ENCODE data around the gene HOXA1. TPM values are rescaled to one million over a fixed set of nuclear protein-coding genes. Genes with fewer than 3 reads are reported as not detected.
A peak's percentile ranks its signal among the peaks of the same experiment; 100 is the strongest.

The HOXA1 gene
- total and polyA plus RNA-seq, 2 donors from 2014 or later, result 1.1 to 2.4 TPM

- Histone ChIP-seq H3K9ac (ENCODE audit: low read length in 3 of 3) (peak within 1 kb of the TSS; percentile 31 to 92 (median 78)), H3K27me3 (ENCODE audit: control insufficient read depth, insufficient read depth, low read length) (no peaks in the 10 kb centered on the region), H3K36me3 (ENCODE audit: control insufficient read depth in 2 of 3, insufficient read depth in 3 of 3, low read length in 3 of 3) (peaks cover 0 to 2% (median 0%) of the 10 kb centered on the region in 3 donors), H3K4me3 (ENCODE audit: low read length in 3 of 3) (peak within 1 kb of the TSS; percentile 62 to 82 (median 73)), H3K4me1 (ENCODE audit: control insufficient read depth in 2 of 3, insufficient read depth in 2 of 3, low read depth in 1 of 3, low read length in 3 of 3) (peaks cover 19 to 38% (median 37%) of the 10 kb centered on the region in 3 donors), H3K27ac (ENCODE audit: low read depth in 2 of 2, low read length in 2 of 2) (peak within 1 kb of the TSS; percentile 92 to 97), H3K9me3 (ENCODE audit: control insufficient read depth in 2 of 3, insufficient read depth in 1 of 3, low read length in 3 of 3) (no peaks in the 10 kb centered on the region)
- intact Hi-C loops (cut with DNase I), result no loop called here
- DNase-seq (peak; percentile 95 to 98 (median 96)), FAIRE-seq (no peak)
- no peak for TF ChIP-seq CTCF (IDR thresholded peaks at IDR 0.05; ENCODE audit: borderline replicate concordance, extremely low read depth, insufficient read depth)
Observed at GRCh38 chr7:27130540-27131389, 35.0 kb upstream of the HOXA1 start, which contains the start of gene HOXA4. HOXA4 (minus strand) TSS chr7:27130757; CDS start chr7:27130733, 24 bp downstream.

GRCh38 chr7:27129729-27130539, 34.1 kb upstream of the HOXA1 start:
- no peaks in the 10 kb centered on the region for H3K9me3 ChIP-seq (ENCODE audit: control insufficient read depth in 2 of 3, insufficient read depth in 1 of 3, low read length in 3 of 3)
- H3K36me3 ChIP-seq (ENCODE audit: control insufficient read depth in 2 of 3, insufficient read depth in 3 of 3, low read length in 3 of 3), result peaks cover 0 to 2% (median 0%) of the 10 kb centered on the region in 3 donors
- peak overlapping the region; percentile 44 to 73 (median 62) for H3K4me3 ChIP-seq (ENCODE audit: low read length in 3 of 3)
- peak overlapping the region; percentile 23 to 68 (median 30) for H3K9ac ChIP-seq (ENCODE audit: low read length in 3 of 3)
- DNase-seq (peak; percentile 78 to 95 (median 90)), FAIRE-seq (no peak)
- peaks cover 23 to 45% (median 41%) of the 10 kb centered on the region in 3 donors for H3K4me1 ChIP-seq (ENCODE audit: control insufficient read depth in 2 of 3, insufficient read depth in 2 of 3, low read depth in 1 of 3, low read length in 3 of 3)
- TF ChIP-seq CTCF (IDR thresholded peaks at IDR 0.05; ENCODE audit: borderline replicate concordance, extremely low read depth, insufficient read depth), result peak; percentile 33
- intact Hi-C loops (cut with DNase I), result no loop called here
- H3K27ac ChIP-seq (ENCODE audit: low read depth in 2 of 2, low read length in 2 of 2), result peak overlapping the region; percentile 73 to 89
- H3K27me3 ChIP-seq (ENCODE audit: control insufficient read depth, insufficient read depth, low read length), result no peaks in the 10 kb centered on the region

- H3K9ac ChIP-seq (ENCODE audit: low read length in 3 of 3), result peak overlapping the region; percentile 23 to 68 (median 30)
Observed at GRCh38 chr7:27128776-27129728, 33.3 kb upstream of the HOXA1 start.

More at GRCh38 chr7:27128776-27129728, 33.3 kb upstream of the HOXA1 start:
- DNase-seq (peak in 3 of 5 donors; percentile 58 to 78 (median 76)), FAIRE-seq (no peak)
- intact Hi-C loops (cut with DNase I), result no loop called here
- Histone ChIP-seq H3K36me3 (ENCODE audit: control insufficient read depth in 2 of 3, insufficient read depth in 3 of 3, low read length in 3 of 3) (peaks cover 0 to 2% (median 0%) of the 10 kb centered on the region in 3 donors), H3K4me3 (ENCODE audit: low read length in 3 of 3) (peak overlapping the region; percentile 44 to 59 (median 51)), H3K27ac (ENCODE audit: low read depth in 2 of 2, low read length in 2 of 2) (peak overlapping the region; percentile 73 to 79), H3K27me3 (ENCODE audit: control insufficient read depth, insufficient read depth, low read length) (no peaks in the 10 kb centered on the region), H3K9me3 (ENCODE audit: control insufficient read depth in 2 of 3, insufficient read depth in 1 of 3, low read length in 3 of 3) (no peaks in the 10 kb centered on the region), H3K4me1 (ENCODE audit: control insufficient read depth in 2 of 3, insufficient read depth in 2 of 3, low read depth in 1 of 3, low read length in 3 of 3) (peaks cover 27 to 45% (median 42%) of the 10 kb centered on the region in 3 donors)
- no peak for TF ChIP-seq CTCF (IDR thresholded peaks at IDR 0.05; ENCODE audit: borderline replicate concordance, extremely low read depth, insufficient read depth)

All from kidney (tissue), 14 donors.